HepG2 (cell line): Measurements from ENCODE around the gene CCNJL.

ENCODE experiments used
- CTCF ChIP-seq: sonication (generic); formaldehyde crosslinking; IDR thresholded peaks from 2 replicates; pipeline ENCODE4 v1.5.0; 2020; ENCODE audit warnings: mild to moderate bottlenecking, missing genetic modification reagents, moderate library complexity
- FOXJ3 ChIP-seq: sonication (generic); formaldehyde crosslinking; IDR thresholded peaks from 2 replicates; pipeline ENCODE4 v1.4.0; 2020; ENCODE audit warnings: missing genetic modification reagents, mild to moderate bottlenecking, borderline replicate concordance
- HNF4G ChIP-seq, 2 experiments: sonication (generic) in 1 of 2; formaldehyde crosslinking in 1 of 2; IDR thresholded peaks; 2 replicates each; pipeline versions ENCODE4 v1.4.0 to v1.6.1; 2011 to 2020; ENCODE audit warnings: borderline replicate concordance in 2 of 2, low read depth in 2 of 2, mild to moderate bottlenecking in 2 of 2, low read length in 1 of 2, missing genetic modification reagents in 1 of 2, moderate library complexity in 1 of 2
- NR2F6 ChIP-seq, 2 experiments: IDR thresholded peaks; 2 replicates each; pipeline ENCODE4 v1.6.1; 2016; ENCODE audit warnings: antibody characterized with exemption in 1 of 2, mild to moderate bottlenecking in 1 of 2
- PBX3 ChIP-seq: sonication (generic); formaldehyde crosslinking; IDR thresholded peaks from 2 replicates; pipeline ENCODE4 v1.8.1; 2023; ENCODE audit warnings: missing genetic modification reagents, inconsistent platforms, borderline replicate concordance
- PCBP1 ChIP-seq: fragments of 200-400 bp; formaldehyde crosslinking; IDR thresholded peaks from 2 replicates; pipeline ENCODE4 v1.6.1; 2017; ENCODE audit warnings: mild to moderate bottlenecking, low read depth, low read length, borderline replicate concordance
- POLR2A ChIP-seq, 2 experiments: IDR thresholded peaks; 2 replicates each; pipeline ENCODE4 v1.6.1; 2011; ENCODE audit warnings: low read depth in 2 of 2, low read length in 2 of 2, mild to moderate bottlenecking in 1 of 2, moderate library complexity in 1 of 2; ENCODE audit not compliant: insufficient read depth in 1 of 2
- ZBTB4 ChIP-seq: sonication (generic); formaldehyde crosslinking; IDR thresholded peaks from 2 replicates; pipeline ENCODE4 v1.4.0; 2020; ENCODE audit warnings: missing genetic modification reagents, mild to moderate bottlenecking, borderline replicate concordance
- ZNF274 ChIP-seq: sonication (generic); formaldehyde crosslinking; IDR thresholded peaks from 2 replicates; pipeline ENCODE4 v1.5.1; 2020; ENCODE audit warnings: mild to moderate bottlenecking, missing genetic modification reagents
- ZNF781 ChIP-seq: sonication (generic); formaldehyde crosslinking; IDR thresholded peaks from 2 replicates; pipeline ENCODE4 v1.5.1; 2020; ENCODE audit warnings: borderline replicate concordance, mild to moderate bottlenecking, missing genetic modification reagents; ENCODE audit errors: not compliant biosample characterization

GRCh38 chr5:160324886-160325285 lies 12.5 kb upstream of the CCNJL start:
- TF ChIP-seq NR2F6 (IDR thresholded peaks at IDR 0.05) (no peak), NR2F6 (CRISPR knock-in tag; IDR thresholded peaks at IDR 0.05) (no peak), ZNF274 (no peak), ZBTB4 (CRISPR knock-in tag) (no peak), CTCF (CRISPR knock-in tag) (no peak), FOXJ3 (no peak), ZNF781 (no peak), PCBP1 (no peak), PBX3 (CRISPR knock-in tag) (no peak), POLR2A (IDR thresholded peaks at IDR 0.05; ENCODE audit: insufficient read depth in 1 of 2, low read depth in 2 of 2, low read length in 2 of 2) (no peak), HNF4G (IDR thresholded peaks at IDR 0.05; ENCODE audit: borderline replicate concordance, low read depth, low read length) (no peak), HNF4G (CRISPR knock-in tag; IDR thresholded peaks at IDR 0.05; ENCODE audit: borderline replicate concordance, low read depth) (no peak)
